Measurements from ENCODE around the gene TSPEAR.
A peak's percentile ranks its signal among the peaks of the same experiment; 100 is the strongest.

TSPEAR gene

DNA sequence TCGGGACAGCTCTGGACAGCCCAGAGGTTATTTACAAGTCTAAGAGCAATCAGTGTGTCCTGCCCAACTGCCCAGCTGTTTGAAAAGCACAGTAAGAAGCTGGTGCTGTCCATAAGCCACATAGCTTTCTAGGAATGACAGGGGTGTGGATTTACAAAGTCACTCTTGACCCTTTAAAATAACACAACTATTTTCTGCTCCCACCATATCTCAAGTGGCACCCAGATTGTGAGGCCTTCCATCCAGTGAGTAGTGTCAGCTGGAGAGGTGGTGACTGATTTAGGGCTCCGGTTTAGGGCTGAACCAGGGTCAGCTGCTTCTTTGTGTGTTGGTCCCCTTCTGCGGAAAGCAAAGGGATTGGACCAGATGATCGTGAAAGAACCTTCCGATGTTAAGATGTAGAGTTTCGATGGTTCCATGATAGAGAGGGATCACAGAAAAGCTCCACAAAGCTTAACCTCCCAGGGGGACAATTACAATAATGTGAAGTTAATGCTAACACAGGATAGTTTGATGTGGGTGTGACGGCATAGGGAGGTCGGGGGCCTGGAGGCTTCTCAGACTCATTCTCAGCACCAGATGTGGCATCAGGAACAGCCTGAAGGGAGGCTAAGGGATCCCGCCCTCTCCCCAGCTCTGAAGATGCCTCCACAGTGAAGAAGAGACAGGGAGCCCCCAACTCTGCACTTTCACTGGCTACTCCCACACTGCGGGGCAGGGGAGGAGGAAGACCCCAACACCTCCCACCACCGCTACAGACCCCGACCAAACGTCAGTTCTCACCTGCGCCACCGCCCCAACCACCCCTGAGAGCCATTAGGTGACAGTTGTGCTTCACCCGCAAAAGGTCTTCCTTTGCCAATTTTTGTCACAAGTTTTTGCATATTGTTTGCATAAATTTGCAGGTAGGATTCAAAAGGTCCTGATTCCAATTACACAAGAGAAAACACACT is 215.5 kb downstream of the TSPEAR start:
- H3K4me3 Mint-ChIP-seq: no peak overlapping the region
- H3K27ac Mint-ChIP-seq: no peak overlapping the region
- H3K9me3 Mint-ChIP-seq: peaks cover 19% of the 10 kb centered on the region
- H3K27me3 Mint-ChIP-seq (ENCODE audit: low read depth): no peaks in the 10 kb centered on the region
- peaks cover 3% of the 10 kb centered on the region for H3K36me3 Mint-ChIP-seq (ENCODE audit: low read depth)
- no peak for DNase-seq (ENCODE audit: low spot score)
- peaks cover 2% of the 10 kb centered on the region for H3K4me1 Mint-ChIP-seq (ENCODE audit: low read depth)

DNA sequence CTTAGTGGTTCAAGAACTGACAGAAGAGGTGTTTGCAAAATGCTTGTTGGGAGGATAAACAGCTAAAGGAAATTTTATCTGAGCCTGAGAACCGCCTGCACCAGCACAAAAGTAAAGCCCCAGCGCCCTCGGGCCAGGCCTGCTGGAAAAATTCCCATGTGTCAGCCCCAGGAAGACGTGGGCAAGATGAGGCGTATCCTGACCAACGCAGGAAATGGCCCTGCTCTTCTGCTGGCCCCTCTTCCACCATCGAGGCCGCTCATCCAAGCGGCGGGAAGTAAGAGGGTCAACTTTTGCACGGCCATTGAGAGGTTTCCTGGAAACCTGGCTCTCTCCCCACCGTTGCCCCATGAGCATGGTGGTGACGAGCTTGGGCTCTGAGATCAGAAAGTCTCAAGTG is 216.4 kb downstream of the TSPEAR start:
- H3K36me3 Mint-ChIP-seq (ENCODE audit: low read depth): peaks cover 3% of the 10 kb centered on the region

GRCh38 chr21:44494418-44494817 is 217.0 kb downstream of the TSPEAR start:
- Mint-ChIP-seq H3K27ac (no peak overlapping the region), H3K4me3 (no peak overlapping the region), H3K4me1 (ENCODE audit: low read depth) (peaks cover 2% of the 10 kb centered on the region), H3K9me3 (peaks cover 19% of the 10 kb centered on the region), H3K27me3 (ENCODE audit: low read depth) (no peaks in the 10 kb centered on the region), H3K36me3 (ENCODE audit: low read depth) (peaks cover 3% of the 10 kb centered on the region)
- no peak for DNase-seq (ENCODE audit: low spot score)

More for the DNA sequence above, 216.4 kb downstream of the TSPEAR start:
- no peak for DNase-seq (ENCODE audit: low spot score)
- H3K4me3 Mint-ChIP-seq: no peak overlapping the region
- no peak overlapping the region for H3K27ac Mint-ChIP-seq
- peaks cover 2% of the 10 kb centered on the region for H3K4me1 Mint-ChIP-seq (ENCODE audit: low read depth)
- H3K9me3 Mint-ChIP-seq: peaks cover 19% of the 10 kb centered on the region
- no peaks in the 10 kb centered on the region for H3K27me3 Mint-ChIP-seq (ENCODE audit: low read depth)

- no peak overlapping the region for H3K27ac Mint-ChIP-seq
- peaks cover 3% of the 10 kb centered on the region for H3K36me3 Mint-ChIP-seq (ENCODE audit: low read depth)
These were observed 218.6 kb downstream of the TSPEAR start for GRCh38 chr21:44492567-44493385.

GRCh38 chr21:44490816-44491215 is 220.6 kb downstream of the TSPEAR start:
- Mint-ChIP-seq H3K9me3 (peaks cover 19% of the 10 kb centered on the region), H3K27me3 (ENCODE audit: low read depth) (peaks cover 4% of the 10 kb centered on the region), H3K4me1 (ENCODE audit: low read depth) (peaks cover 2% of the 10 kb centered on the region), H3K4me3 (no peak overlapping the region), H3K27ac (no peak overlapping the region), H3K36me3 (ENCODE audit: low read depth) (peaks cover 3% of the 10 kb centered on the region)
- DNase-seq (ENCODE audit: low spot score): no peak

More at GRCh38 chr21:44492567-44493385, 218.6 kb downstream of the TSPEAR start:
- DNase-seq (ENCODE audit: low spot score): no peak
- Mint-ChIP-seq H3K4me1 (ENCODE audit: low read depth) (peaks cover 2% of the 10 kb centered on the region), H3K27me3 (ENCODE audit: low read depth) (peaks cover 2% of the 10 kb centered on the region), H3K9me3 (peaks cover 19% of the 10 kb centered on the region), H3K4me3 (no peak overlapping the region)

- no peak overlapping the region for H3K4me3 Mint-ChIP-seq
- peaks cover 19% of the 10 kb centered on the region for H3K9me3 Mint-ChIP-seq
- H3K27ac Mint-ChIP-seq: no peak overlapping the region
- H3K4me1 Mint-ChIP-seq (ENCODE audit: low read depth): peaks cover 2% of the 10 kb centered on the region
- H3K27me3 Mint-ChIP-seq (ENCODE audit: low read depth): peaks cover 4% of the 10 kb centered on the region
- peaks cover 3% of the 10 kb centered on the region for H3K36me3 Mint-ChIP-seq (ENCODE audit: low read depth)
- no peak for DNase-seq (ENCODE audit: low spot score)
These were observed 221.0 kb downstream of the TSPEAR start for GRCh38 chr21:44490405-44490804.

DNA sequence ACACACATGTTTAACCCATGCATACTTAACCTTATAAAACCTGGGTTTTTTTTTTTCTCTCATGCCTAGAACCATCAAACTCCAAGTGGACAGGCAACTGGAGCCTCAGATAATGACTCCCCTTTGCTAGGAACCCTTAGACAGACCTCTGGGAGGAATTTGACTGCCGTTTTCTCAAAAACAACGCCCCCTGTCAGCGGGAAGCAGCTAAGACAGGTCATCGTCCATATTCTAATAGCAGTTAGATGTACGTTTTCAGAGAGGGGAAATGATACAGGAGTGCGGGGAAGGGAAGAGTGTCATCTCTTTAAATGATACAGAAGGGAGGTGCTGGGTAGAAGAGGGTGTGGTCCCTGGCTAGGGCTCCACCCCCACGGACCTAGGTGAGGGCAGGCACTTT is 221.4 kb downstream of the TSPEAR start:
- peaks cover 3% of the 10 kb centered on the region for H3K36me3 Mint-ChIP-seq (ENCODE audit: low read depth)
- no peak overlapping the region for H3K27ac Mint-ChIP-seq
- peaks cover 2% of the 10 kb centered on the region for H3K4me1 Mint-ChIP-seq (ENCODE audit: low read depth)
- H3K27me3 Mint-ChIP-seq (ENCODE audit: low read depth): peaks cover 4% of the 10 kb centered on the region
- peaks cover 19% of the 10 kb centered on the region for H3K9me3 Mint-ChIP-seq
- DNase-seq (ENCODE audit: low spot score): no peak
- no peak overlapping the region for H3K4me3 Mint-ChIP-seq

- Mint-ChIP-seq H3K36me3 (ENCODE audit: low read depth) (no peaks in the 10 kb centered on the region), H3K4me1 (ENCODE audit: low read depth) (peaks cover 2% of the 10 kb centered on the region), H3K27me3 (ENCODE audit: low read depth) (peaks cover 4% of the 10 kb centered on the region), H3K9me3 (peaks cover 12% of the 10 kb centered on the region), H3K27ac (no peak overlapping the region), H3K4me3 (no peak overlapping the region)
- DNase-seq (ENCODE audit: low spot score): peak; percentile 20
These were observed 223.5 kb downstream of the TSPEAR start for GRCh38 chr21:44487831-44488230.

DNA sequence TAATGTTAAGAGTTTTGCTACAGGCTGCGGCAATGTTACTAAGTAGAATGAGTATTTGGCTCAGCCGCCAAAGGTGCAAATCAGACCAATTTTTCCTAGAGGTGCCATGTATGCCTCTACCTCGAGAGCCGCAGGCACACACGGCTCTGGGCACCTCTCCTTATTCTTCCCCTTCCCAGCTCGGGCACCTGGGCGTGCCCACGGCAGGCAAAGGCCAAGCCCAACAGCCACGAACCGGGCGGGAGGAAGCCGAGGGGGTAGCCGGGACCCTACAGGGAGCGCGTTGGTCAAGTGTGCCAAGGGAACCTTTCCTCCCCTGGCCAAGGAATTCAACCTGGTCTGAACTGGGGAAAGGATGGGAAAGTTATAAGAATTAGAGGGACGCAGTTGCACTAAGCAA is 225.1 kb downstream of the TSPEAR start:
- Mint-ChIP-seq H3K4me3 (no peak overlapping the region), H3K36me3 (ENCODE audit: low read depth) (no peaks in the 10 kb centered on the region), H3K9me3 (no peaks in the 10 kb centered on the region), H3K27ac (no peak overlapping the region), H3K4me1 (ENCODE audit: low read depth) (no peaks in the 10 kb centered on the region), H3K27me3 (ENCODE audit: low read depth) (peaks cover 4% of the 10 kb centered on the region)
- DNase-seq (ENCODE audit: low spot score): no peak

GRCh38 chr21:44485796-44486195 is 225.6 kb downstream of the TSPEAR start:
- Mint-ChIP-seq H3K27me3 (ENCODE audit: low read depth) (peaks cover 4% of the 10 kb centered on the region), H3K9me3 (no peaks in the 10 kb centered on the region), H3K4me1 (ENCODE audit: low read depth) (no peaks in the 10 kb centered on the region), H3K4me3 (no peak overlapping the region), H3K27ac (no peak overlapping the region), H3K36me3 (ENCODE audit: low read depth) (no peaks in the 10 kb centered on the region)
- no peak for DNase-seq (ENCODE audit: low spot score)

DNA sequence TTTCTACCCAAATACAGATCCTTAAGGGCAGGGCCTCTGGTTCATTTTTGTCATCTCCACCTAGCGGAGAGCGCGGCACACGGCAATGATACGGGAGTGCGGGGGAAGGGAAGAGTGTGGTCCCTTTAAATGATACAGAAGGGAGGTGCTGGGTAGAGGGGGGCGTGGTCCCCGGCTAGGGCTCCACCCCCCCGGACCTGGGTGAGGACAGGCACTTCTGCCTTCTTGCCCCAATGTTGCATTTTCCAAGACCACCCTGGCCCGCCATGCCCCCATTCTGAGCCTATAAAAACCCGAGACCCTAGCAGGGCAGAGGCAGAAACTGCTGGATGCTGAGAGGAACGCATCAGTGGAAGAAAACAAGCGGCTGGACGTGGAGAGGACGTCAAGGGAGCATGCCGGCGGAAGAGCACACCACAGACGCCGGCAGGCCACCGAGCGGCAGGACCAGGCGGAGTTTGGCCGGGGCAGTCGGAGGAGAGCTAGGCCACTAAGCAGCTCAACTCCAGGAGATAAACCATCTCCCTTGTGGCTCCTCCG is 226.0 kb downstream of the TSPEAR start:
- Mint-ChIP-seq H3K4me1 (ENCODE audit: low read depth) (no peaks in the 10 kb centered on the region), H3K9me3 (no peaks in the 10 kb centered on the region), H3K27ac (no peak overlapping the region), H3K27me3 (ENCODE audit: low read depth) (peaks cover 4% of the 10 kb centered on the region), H3K36me3 (ENCODE audit: low read depth) (no peaks in the 10 kb centered on the region), H3K4me3 (peak overlapping the region; percentile 56)
- DNase-seq (ENCODE audit: low spot score): no peak

- Mint-ChIP-seq H3K4me1 (ENCODE audit: low read depth) (peaks cover under 1% of the 10 kb centered on the region), H3K27ac (no peak overlapping the region), H3K27me3 (ENCODE audit: low read depth) (peaks cover 4% of the 10 kb centered on the region), H3K4me3 (no peak overlapping the region), H3K36me3 (ENCODE audit: low read depth) (no peaks in the 10 kb centered on the region), H3K9me3 (no peaks in the 10 kb centered on the region)
- DNase-seq (ENCODE audit: low spot score): no peak
These were observed 226.7 kb downstream of the TSPEAR start for GRCh38 chr21:44484498-44485253.

Data from T-helper 2 cell treated with Interferon-gamma antibody and Interleukin-4, amounts not matched to agents 5 μg/mL and 100 μg/mL, for 36 hours (primary cell).